ENCODE results near the gene MED29.
A peak's percentile ranks its signal among the peaks of the same experiment; 100 is the strongest.

The MED29 gene

DNA sequence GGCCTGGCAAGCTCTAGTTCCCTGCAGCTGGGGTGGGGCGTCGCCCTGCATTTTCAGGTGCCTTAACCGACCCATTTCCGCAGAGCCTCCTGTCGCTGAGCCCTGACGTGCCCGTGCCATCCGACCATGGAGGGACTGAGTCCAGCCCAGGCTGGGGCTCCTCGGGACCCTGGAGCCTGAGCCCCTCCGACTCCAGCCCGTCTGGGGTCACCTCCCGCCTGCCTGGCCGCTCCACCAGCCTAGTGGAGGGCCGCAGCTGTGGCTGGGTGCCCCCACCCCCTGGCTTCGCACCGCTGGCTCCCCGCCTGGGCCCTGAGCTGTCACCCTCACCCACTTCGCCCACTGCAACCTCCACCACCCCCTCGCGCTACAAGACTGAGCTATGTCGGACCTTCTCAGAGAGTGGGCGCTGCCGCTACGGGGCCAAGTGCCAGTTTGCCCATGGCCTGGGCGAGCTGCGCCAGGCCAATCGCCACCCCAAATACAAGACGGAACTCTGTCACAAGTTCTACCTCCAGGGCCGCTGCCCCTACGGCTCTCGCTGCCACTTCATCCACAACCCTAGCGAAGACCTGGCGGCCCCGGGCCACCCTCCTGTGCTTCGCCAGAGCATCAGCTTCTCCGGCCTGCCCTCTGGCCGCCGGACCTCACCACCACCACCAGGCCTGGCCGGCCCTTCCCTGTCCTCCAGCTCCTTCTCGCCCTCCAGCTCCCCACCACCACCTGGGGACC is 16.6 kb downstream of the MED29 start:
- TF ChIP-seq, protein P1, sequence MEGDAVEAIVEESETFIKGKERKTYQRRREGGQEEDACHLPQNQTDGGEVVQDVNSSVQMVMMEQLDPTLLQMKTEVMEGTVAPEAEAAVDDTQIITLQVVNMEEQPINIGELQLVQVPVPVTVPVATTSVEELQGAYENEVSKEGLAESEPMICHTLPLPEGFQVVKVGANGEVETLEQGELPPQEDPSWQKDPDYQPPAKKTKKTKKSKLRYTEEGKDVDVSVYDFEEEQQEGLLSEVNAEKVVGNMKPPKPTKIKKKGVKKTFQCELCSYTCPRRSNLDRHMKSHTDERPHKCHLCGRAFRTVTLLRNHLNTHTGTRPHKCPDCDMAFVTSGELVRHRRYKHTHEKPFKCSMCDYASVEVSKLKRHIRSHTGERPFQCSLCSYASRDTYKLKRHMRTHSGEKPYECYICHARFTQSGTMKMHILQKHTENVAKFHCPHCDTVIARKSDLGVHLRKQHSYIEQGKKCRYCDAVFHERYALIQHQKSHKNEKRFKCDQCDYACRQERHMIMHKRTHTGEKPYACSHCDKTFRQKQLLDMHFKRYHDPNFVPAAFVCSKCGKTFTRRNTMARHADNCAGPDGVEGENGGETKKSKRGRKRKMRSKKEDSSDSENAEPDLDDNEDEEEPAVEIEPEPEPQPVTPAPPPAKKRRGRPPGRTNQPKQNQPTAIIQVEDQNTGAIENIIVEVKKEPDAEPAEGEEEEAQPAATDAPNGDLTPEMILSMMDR (IDR thresholded peaks at IDR 0.05; ENCODE audit: control insufficient read depth, insufficient read depth, low read depth, low read length, missing control alignments), result no peak
- no peak for DNase-seq (ENCODE audit: low read depth)
- H3K4me3 ChIP-seq (ENCODE audit: control insufficient read depth, low read depth, low read length), result peak overlapping the region; percentile 88

DNA sequence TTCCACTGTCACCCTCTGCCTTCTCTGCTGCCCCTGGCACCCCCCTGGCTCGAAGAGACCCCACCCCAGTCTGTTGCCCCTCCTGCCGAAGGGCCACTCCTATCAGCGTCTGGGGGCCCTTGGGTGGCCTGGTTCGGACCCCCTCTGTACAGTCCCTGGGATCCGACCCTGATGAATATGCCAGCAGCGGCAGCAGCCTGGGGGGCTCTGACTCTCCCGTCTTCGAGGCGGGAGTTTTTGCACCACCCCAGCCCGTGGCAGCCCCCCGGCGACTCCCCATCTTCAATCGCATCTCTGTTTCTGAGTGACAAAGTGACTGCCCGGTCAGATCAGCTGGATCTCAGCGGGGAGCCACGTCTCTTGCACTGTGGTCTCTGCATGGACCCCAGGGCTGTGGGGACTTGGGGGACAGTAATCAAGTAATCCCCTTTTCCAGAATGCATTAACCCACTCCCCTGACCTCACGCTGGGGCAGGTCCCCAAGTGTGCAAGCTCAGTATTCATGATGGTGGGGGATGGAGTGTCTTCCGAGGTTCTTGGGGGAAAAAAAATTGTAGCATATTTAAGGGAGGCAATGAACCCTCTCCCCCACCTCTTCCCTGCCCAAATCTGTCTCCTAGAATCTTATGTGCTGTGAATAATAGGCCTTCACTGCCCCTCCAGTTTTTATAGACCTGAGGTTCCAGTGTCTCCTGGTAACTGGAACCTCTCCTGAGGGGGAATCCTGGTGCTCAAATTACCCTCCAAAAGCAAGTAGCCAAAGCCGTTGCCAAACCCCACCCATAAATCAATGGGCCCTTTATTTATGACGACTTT is 17.4 kb downstream of the MED29 start:
- DNase-seq (ENCODE audit: low read depth), result no peak
- peak overlapping the region; percentile 88 for H3K4me3 ChIP-seq (ENCODE audit: control insufficient read depth, low read depth, low read length)
- TF ChIP-seq, protein P1 (IDR thresholded peaks at IDR 0.05; ENCODE audit: control insufficient read depth, insufficient read depth, low read depth, low read length, missing control alignments), result no peak

DNA sequence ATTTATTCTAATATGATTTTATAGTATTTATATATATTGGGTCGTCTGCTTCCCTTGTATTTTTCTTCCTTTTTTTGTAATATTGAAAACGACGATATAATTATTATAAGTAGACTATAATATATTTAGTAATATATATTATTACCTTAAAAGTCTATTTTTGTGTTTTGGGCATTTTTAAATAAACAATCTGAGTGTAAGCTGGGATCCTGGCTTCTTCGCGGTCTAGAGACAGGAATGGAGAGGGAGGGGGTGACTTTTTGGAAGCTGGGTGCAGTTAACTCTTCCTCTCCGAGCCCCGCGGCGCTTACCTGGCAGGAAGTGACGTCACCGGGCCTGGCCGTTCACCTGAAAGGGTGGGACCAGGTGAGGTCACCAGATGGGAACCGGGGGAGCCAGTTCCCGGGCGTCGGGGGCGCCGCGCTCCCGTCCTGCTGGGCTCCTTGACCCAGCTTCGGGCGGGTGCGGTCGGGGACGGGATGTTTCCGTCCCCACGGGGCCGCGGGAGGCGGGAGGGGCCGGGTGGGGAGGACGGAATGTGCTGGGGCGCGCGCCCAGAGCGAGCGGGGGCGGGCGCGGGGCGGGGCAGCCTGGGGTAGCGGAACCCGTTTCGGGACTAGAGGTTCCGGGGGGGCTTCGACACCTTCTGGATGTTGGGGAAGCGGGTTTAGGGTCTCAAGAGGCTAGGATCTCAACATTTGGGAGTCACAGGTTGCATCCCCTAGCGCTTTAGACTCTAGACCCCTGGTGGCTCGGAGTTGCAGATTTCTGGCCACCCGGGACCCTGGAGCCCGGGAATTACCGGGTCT is 18.2 kb downstream of the MED29 start:
- TF ChIP-seq, protein P1 (IDR thresholded peaks at IDR 0.05; ENCODE audit: control insufficient read depth, insufficient read depth, low read depth, low read length, missing control alignments), result no peak
- no peak for DNase-seq (ENCODE audit: low read depth)

DNA sequence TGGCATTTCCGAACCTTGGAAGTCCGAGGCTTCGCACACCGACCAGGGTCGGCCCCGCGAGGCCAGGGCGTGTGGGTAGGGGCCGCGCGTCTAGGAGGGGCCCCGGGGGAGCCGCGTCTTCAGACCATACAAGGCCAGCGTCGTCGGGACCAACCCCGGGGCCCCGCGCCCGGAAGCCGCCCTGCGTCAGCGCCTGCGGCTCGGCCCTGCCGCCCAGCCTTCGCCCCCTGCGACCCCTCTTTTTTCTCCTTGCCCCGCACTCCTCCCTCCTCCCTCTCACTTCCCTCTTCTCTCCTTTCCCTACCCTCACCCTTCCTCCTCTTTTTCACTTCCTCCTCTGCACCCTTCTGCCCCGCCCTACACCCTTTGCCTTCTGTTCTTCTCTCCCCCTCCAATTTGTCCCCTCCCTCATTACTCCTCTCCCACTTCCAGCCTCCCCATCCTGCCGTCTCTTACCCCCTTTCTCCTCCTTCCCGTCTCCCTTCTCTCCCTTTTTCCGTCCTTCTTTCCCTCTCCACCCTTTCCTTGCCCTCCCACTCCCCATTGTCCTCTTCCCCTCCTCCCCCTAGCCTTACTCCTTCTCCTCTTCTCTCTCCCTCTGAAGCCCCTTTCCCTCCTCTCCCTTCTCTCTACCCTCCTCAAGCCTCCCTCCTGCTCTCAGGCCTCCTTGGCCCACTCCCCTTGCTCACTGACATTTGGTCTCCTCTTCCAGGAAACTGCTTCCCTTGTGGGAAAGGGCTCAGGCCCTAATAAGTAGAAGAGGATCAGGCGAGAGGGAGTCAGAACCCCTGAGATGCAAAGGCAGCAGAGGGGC is 19.0 kb downstream of the MED29 start:
- no peak for DNase-seq (ENCODE audit: low read depth)
- peak overlapping the region; percentile 88 for H3K4me3 ChIP-seq (ENCODE audit: control insufficient read depth, low read depth, low read length)
- TF ChIP-seq, protein P1 (IDR thresholded peaks at IDR 0.05; ENCODE audit: control insufficient read depth, insufficient read depth, low read depth, low read length, missing control alignments), result no peak

More for the DNA sequence above, 18.2 kb downstream of the MED29 start:
- H3K4me3 ChIP-seq (ENCODE audit: control insufficient read depth, low read depth, low read length), result peak overlapping the region; percentile 88

DNA sequence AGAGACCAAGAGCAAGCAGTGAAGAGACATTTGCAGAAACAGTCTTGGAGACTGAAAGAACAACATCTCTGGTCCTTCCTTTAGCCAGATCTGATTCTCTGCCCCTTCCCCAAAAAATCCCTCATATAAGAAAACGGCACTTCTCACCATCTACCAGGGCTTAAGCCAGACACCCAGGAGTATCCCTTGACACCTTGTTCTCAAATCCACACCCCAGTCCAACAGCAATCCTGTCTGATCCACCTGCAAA is 19.6 kb downstream of the MED29 start:
- no peak for DNase-seq (ENCODE audit: low read depth)
- no peak overlapping the region for H3K4me3 ChIP-seq (ENCODE audit: control insufficient read depth, low read depth, low read length)
- TF ChIP-seq, protein P1 (IDR thresholded peaks at IDR 0.05; ENCODE audit: control insufficient read depth, insufficient read depth, low read depth, low read length, missing control alignments), result no peak

Data from AG09309 (cell line).